Measurements from ENCODE around the gene LEPR. TPM values are rescaled to one million over a fixed set of nuclear protein-coding genes. Genes with fewer than 3 reads are reported as not detected.

Gene LEPR
- total RNA-seq, 4 donors from 2014 or later, result 10.3 to 43.3 (median 21.5) TPM

- ATAC-seq (ENCODE audit: low FRiP score), result no peak
- no peak for TF ChIP-seq CTCF (IDR thresholded peaks at IDR 0.05)
Measured at GRCh38 chr1:65409816-65410326, 10.6 kb upstream of the LEPR start.

GRCh38 chr1:65412256-65412983 lies 8.0 kb upstream of the LEPR start:
- TF ChIP-seq CTCF (IDR thresholded peaks at IDR 0.05), result no peak
- DNase-seq (ENCODE audit: low spot score), result no peak
- no peak for ATAC-seq (ENCODE audit: low FRiP score)

More at GRCh38 chr1:65409816-65410326, 10.6 kb upstream of the LEPR start:
- no peak for DNase-seq (ENCODE audit: low spot score)

- no peak for ATAC-seq (ENCODE audit: low FRiP score)
- TF ChIP-seq CTCF (IDR thresholded peaks at IDR 0.05), result no peak
- no peak for DNase-seq (ENCODE audit: low spot score)
Measured at GRCh38 chr1:65412984-65413375, 7.5 kb upstream of the LEPR start.

GRCh38 chr1:65414538-65414937 lies 5.9 kb upstream of the LEPR start:
- DNase-seq (ENCODE audit: low spot score) (no peak), ATAC-seq (ENCODE audit: low FRiP score) (no peak)
- no peak for TF ChIP-seq CTCF (IDR thresholded peaks at IDR 0.05)

GRCh38 chr1:65416767-65417166 lies 3.7 kb upstream of the LEPR start:
- TF ChIP-seq CTCF (IDR thresholded peaks at IDR 0.05), result no peak
- no peak for ATAC-seq (ENCODE audit: low FRiP score)

GRCh38 chr1:65417729-65418128 lies 2.7 kb upstream of the LEPR start:
- no peak for TF ChIP-seq CTCF (IDR thresholded peaks at IDR 0.05)
- ATAC-seq (ENCODE audit: low FRiP score) (no peak), DNase-seq (ENCODE audit: low spot score) (no peak)

More at GRCh38 chr1:65416767-65417166, 3.7 kb upstream of the LEPR start:
- DNase-seq (ENCODE audit: low spot score), result no peak

Measured in omental fat pad (tissue), 4 donors.